Stimulated activated CD4-positive, alpha-beta T cell treated with anti-CD3 and anti-CD28 coated beads, TNF-alpha, amount 100 ng/mL, for 4 hours (primary cell): ENCODE measurements around the gene PHLPP2.
"Not testable (repeated sequence)": the region's sequence is repeated elsewhere in the genome, so short reads cannot be mapped to it uniquely, and the experiment has no call there.

ENCODE experiments used
- DNase-seq, 3 experiments: peaks; one replicate each; pipeline ENCODE4 v3.0.0-alpha.2; 2020; ENCODE audit warnings: low read depth in 3 of 3

The PHLPP2 gene

DNA sequence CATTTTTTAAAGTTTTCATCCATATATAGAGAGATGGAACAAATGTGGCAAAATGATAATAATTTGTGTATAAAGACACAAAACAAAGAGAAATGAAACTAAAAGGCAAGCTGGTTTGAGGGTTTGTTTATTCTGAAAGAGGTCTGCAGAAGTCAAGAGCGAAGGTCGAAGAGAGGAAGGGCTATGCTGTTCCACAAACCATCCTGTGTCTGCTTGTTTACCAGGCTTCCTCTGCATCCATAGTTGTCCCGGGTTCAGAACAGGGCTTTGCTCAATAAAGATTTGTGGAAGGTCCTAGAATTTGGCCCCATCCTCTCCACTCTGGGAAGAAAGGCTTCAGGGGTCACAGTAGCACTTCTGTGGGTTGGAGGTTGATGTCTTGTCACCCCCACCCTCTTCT is 100.9 kb downstream of the PHLPP2 start:
- DNase-seq: no peak

DNA sequence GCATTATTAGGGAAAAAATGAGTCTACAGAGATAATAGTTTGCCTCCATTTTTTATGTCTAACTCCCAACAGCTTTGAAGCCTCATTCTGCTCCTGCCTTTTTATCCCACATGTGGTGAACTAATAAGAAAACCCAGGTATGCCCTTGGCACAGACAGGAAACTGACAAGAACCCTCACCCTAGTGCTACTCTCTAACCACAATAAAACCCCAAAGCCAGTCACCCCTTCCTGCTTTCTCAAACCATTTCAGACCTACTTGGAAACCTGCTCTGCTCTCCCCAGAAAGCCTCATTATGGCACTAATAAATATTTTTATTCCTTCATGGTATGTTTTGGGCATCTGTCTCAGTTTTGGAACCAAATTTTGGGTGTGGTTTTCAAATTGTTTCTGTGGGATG is 102.4 kb downstream of the PHLPP2 start:
- no peak for DNase-seq

DNA sequence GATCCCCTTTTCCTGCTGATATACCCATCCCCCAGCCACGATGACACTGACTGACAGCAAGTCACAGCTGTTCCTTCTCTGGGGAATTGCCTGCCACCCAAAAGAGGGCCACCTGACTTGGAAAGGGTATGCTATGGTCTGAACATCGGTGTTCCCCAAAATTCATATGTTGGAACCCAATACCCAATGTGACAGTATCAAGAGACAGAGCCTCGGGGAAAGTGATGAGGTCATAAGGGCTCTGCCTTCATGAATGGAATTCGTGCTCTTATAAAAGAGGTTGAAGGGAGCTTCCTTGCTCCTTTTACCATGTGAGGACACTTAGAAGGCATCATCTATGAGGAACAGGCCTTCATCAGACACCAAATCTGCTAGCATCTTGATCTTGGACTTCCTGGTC is 106.1 kb downstream of the PHLPP2 start:
- no peak for DNase-seq

DNA sequence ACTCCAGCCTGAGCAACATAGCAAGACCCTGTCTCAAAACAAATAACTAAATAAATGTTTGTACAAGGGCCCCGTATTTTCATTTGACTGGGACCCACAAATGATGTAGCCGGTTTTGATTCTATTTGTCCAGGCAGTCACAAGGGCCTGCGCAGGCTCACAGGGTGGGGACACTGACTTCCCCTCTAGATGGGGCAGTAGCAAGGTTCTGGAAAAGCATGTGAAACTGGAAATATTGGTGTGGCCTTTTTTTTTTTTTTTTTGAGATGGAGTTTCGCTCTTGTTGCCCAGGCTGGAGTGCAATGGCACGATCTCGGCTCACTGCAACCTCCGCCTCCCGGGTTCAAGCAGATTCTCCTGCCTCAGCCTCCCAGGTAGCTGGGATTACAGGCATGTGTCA is 109.5 kb downstream of the PHLPP2 start:
- DNase-seq: not testable (repeated sequence)

DNA sequence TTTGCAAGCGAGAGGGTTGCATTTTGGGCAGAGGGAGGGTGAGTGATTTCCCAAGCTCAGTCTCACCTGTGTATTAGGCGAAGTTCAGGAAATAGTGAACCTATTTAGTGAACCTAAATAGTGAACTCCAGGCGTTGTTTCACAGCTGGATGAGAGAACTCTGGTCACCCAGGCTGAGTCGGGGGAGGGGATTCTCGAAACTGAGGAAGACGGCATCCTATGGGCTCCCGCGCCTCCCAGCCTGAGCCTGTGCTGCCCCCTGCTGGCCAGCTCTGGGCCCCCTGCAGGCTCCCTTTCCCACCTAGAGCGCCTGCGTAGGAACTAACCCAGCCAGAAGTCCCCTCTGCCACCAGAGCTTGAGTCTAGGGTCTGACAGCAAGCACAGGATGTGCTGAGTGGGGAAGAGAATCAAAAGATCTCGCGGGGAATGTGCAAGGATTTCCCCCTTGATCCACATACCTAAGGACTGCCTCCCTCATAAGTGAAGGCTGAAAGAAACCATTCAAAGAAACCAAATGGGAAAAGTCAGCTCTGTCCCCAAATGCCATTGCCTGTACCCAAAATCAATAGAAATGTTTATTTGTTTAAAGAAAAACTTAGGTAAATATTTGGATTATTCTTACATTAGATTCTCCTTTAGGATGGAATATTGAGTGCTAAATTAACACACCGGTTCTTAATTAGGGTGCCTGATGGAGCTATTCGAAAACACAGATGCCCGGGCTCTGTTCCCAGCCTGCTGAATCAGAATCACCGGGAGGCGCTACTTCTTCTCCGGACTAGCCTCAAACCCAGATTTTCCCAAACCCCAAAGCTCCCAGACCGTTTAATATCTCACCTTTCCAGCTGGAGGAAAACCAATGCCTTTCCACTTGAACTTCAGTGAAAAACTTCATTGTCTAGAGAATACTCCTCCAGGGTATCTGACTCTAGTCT is 113.3 kb downstream of the PHLPP2 start:
- peak; percentile 58 to 62 (median 58) for DNase-seq

DNA sequence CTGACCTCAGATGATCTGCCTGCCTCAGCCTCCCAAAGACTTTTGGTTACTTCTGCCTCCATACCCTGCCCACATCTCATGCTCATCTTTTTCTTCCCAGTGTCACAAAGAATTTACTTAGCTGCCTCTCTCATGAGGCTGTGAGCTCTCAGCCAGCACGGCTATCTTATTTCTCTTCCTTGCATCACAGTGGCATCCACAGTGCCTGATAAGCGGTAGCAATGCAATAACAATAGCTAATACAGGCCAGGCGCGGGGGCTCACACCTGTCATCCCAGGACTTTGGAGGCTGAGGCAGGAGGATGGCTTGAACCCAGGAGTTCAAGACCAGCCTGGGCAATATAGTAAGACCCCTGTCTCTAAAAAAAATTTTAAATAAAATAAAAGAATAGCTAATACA is 114.1 kb downstream of the PHLPP2 start:
- DNase-seq: no peak

DNA sequence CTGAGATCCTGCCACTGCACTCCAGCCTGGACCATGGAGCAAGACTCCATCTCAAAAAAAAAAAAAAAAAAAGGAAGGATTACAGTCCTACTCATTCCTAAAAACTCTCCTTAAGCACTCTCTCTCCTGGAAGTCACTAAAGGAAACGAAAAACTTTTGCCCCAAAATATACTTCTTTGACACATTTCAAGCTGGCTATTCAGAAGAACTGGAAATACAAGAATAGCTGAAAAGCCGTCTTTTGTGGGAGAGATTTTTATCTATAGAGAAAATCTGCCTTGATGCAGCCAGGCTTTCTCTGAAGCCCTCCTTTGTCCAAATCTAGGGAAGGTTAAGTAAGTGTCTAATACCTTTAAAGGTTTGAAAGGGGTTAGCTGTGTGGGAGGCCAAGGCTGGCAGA is 115.4 kb downstream of the PHLPP2 start:
- DNase-seq: no peak

DNA sequence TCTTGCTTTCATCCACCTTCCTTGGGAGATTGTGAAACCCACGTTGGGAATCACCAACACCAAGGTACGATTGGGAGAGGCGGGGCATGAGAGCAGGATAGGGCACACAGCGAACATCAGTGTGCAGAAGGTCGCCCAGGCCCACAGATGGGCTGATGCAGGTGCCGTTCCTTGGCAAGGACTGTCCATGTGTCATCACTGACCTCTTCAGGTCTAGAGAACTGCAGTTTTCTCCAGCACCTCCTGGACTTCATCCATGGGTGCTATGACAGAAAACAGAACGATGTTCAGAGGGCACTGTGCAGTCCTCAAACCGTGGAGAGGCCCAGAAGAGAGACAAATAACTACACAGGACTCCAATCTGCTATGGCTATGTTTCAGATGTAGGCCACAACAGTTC is 123.7 kb downstream of the PHLPP2 start:
- DNase-seq: no peak

DNA sequence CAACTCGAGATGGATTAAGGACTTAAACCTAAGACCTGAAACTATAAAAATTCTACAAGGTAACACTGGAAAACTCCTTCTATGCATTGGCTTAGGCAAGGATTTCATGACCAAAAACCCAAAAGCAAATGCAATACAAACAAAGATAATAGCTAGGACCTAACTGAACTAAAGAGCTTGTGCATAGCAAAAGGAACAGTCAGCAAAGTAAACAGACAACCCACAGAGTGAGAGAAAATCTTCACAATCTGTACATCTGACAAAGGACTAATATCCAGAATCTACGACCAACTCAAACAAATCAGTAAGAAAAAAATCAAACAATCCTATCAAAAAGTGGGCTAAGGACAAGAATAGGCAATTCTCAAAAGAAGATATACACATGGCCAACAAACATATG is 126.1 kb downstream of the PHLPP2 start:
- not testable (repeated sequence) for DNase-seq

DNA sequence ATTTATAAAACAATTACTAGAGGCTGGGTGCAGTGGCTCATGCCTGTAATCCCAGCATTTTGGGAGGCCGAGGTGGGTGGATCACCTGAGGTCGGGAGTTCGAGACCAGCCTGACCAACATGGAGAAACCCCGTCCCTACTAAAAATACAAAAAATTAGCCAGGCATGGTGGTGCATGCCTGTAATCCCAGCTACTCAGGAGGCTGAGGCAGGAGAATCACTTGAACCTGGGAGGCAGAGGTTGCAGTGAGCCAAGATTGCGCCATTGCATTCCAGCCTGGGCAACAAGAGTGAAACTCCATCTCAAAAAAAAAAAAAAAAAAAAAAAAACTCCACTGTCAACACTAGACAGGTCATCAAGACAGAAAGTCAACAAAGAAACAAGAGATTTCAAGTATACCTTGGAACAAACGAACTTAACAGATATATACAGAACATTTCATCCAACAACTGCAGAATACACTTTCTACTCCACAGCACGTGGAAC is 129.1 kb downstream of the PHLPP2 start:
- not testable (repeated sequence) for DNase-seq
